Skin epidermis (tissue), 12 donors: ENCODE measurements around the gene EPB41L4A.
"Not testable (repeated sequence)": the region's sequence is repeated elsewhere in the genome, so short reads cannot be mapped to it uniquely, and the experiment has no call there.

Experiments
- H3K27ac ChIP-seq, 21 experiments: fragments of 200-600 bp; sonication (generic) in 11 of 21; one replicate each; pipeline ENCODE4 v1.5.0; 2020; ENCODE audit warnings: mild to moderate bottlenecking in 3 of 21, inconsistent platforms in 2 of 21, moderate library complexity in 2 of 21
- H3K4me3 ChIP-seq, 7 experiments: fragments of 200-600 bp; sonication (generic) in 2 of 7; one replicate each; pipeline ENCODE4 v1.5.0; 2020; ENCODE audit warnings: inconsistent platforms in 2 of 7, mild to moderate bottlenecking in 2 of 7, moderate library complexity in 1 of 7

The EPB41L4A gene

GRCh38 chr5:112407666-112408065 lies 11.4 kb downstream of the EPB41L4A start:
- Histone ChIP-seq H3K27ac (no peak overlapping the region), H3K4me3 (no peak overlapping the region)

GRCh38 chr5:112407240-112407639 lies 11.8 kb downstream of the EPB41L4A start:
- Histone ChIP-seq H3K4me3 (no peak overlapping the region), H3K27ac (no peak overlapping the region)

GRCh38 chr5:112403069-112403468 lies 16.0 kb downstream of the EPB41L4A start:
- H3K4me3 ChIP-seq, result no peak overlapping the region
- no peak overlapping the region for H3K27ac ChIP-seq

- no peak overlapping the region for H3K27ac ChIP-seq
- no peak overlapping the region for H3K4me3 ChIP-seq
Measured at GRCh38 chr5:112401924-112402323, 17.2 kb downstream of the EPB41L4A start.

- Histone ChIP-seq H3K4me3 (no peak overlapping the region), H3K27ac (no peak overlapping the region)
Measured at GRCh38 chr5:112397690-112398089, 21.4 kb downstream of the EPB41L4A start.

GRCh38 chr5:112396430-112396829 lies 22.6 kb downstream of the EPB41L4A start:
- Histone ChIP-seq H3K4me3 (no peak overlapping the region), H3K27ac (no peak overlapping the region)

- H3K4me3 ChIP-seq, H3K27ac ChIP-seq: not testable (repeated sequence)
Measured at GRCh38 chr5:112395299-112395698, 23.8 kb downstream of the EPB41L4A start.

GRCh38 chr5:112390327-112390726 lies 28.8 kb downstream of the EPB41L4A start:
- Histone ChIP-seq H3K27ac (peak overlapping the region in 2 of 21 experiments; percentile 12 to 31), H3K4me3 (peak overlapping the region in 2 of 7 experiments; percentile 8 to 21)

- no peak overlapping the region for H3K27ac ChIP-seq
Measured at GRCh38 chr5:112388739-112389138, 30.3 kb downstream of the EPB41L4A start.

GRCh38 chr5:112388074-112388473 lies 31.0 kb downstream of the EPB41L4A start:
- Histone ChIP-seq H3K27ac (no peak overlapping the region), H3K4me3 (no peak overlapping the region)

More at GRCh38 chr5:112388739-112389138, 30.3 kb downstream of the EPB41L4A start:
- no peak overlapping the region for H3K4me3 ChIP-seq

- H3K4me3 ChIP-seq, result no peak overlapping the region
Measured at GRCh38 chr5:112386766-112387165, 32.3 kb downstream of the EPB41L4A start.

GRCh38 chr5:112385969-112386368 lies 33.1 kb downstream of the EPB41L4A start:
- H3K4me3 ChIP-seq, result no peak overlapping the region
- H3K27ac ChIP-seq, result no peak overlapping the region

More at GRCh38 chr5:112386766-112387165, 32.3 kb downstream of the EPB41L4A start:
- no peak overlapping the region for H3K27ac ChIP-seq

- Histone ChIP-seq H3K4me3 (no peak overlapping the region), H3K27ac (no peak overlapping the region)
Measured at GRCh38 chr5:112385566-112385965, 33.5 kb downstream of the EPB41L4A start.

GRCh38 chr5:112384523-112384922 lies 34.6 kb downstream of the EPB41L4A start:
- Histone ChIP-seq H3K4me3 (no peak overlapping the region), H3K27ac (no peak overlapping the region)

GRCh38 chr5:112382886-112383285 lies 36.2 kb downstream of the EPB41L4A start:
- H3K4me3 ChIP-seq, result no peak overlapping the region
- no peak overlapping the region for H3K27ac ChIP-seq

GRCh38 chr5:112381521-112381920 lies 37.6 kb downstream of the EPB41L4A start:
- H3K4me3 ChIP-seq, result no peak overlapping the region
- H3K27ac ChIP-seq, result no peak overlapping the region

GRCh38 chr5:112379542-112380325 lies 39.3 kb downstream of the EPB41L4A start:
- H3K27ac ChIP-seq, result no peak overlapping the region
- no peak overlapping the region for H3K4me3 ChIP-seq

- H3K27ac ChIP-seq, result no peak overlapping the region
- H3K4me3 ChIP-seq, result no peak overlapping the region
Measured at GRCh38 chr5:112374818-112375217, 44.3 kb downstream of the EPB41L4A start.

GRCh38 chr5:112374356-112374755 lies 44.7 kb downstream of the EPB41L4A start:
- Histone ChIP-seq H3K27ac (no peak overlapping the region), H3K4me3 (no peak overlapping the region)

GRCh38 chr5:112373885-112374284 lies 45.2 kb downstream of the EPB41L4A start:
- H3K4me3 ChIP-seq, result no peak overlapping the region
- H3K27ac ChIP-seq, result no peak overlapping the region

- no peak overlapping the region for H3K27ac ChIP-seq
- no peak overlapping the region for H3K4me3 ChIP-seq
Measured at GRCh38 chr5:112372543-112372942, 46.5 kb downstream of the EPB41L4A start.

- no peak overlapping the region for H3K27ac ChIP-seq
- H3K4me3 ChIP-seq, result no peak overlapping the region
Measured at GRCh38 chr5:112371067-112371466, 48.0 kb downstream of the EPB41L4A start.
